Body of pancreas (tissue), 4 donors: ENCODE data around the gene ZDHHC24.

Experiments used
- CTCF ChIP-seq, 7 experiments: fragments of 450-650 bp in 4 of 7; fragments of 200-600 bp in 3 of 7; sonication (generic) in 3 of 7; IDR thresholded peaks; one replicate each; pipeline ENCODE4 v1.5.1; 2016 to 2019; ENCODE audit warnings: antibody characterized with exemption in 7 of 7
- POLR2A ChIP-seq, 3 donors: fragments of 450-650 bp; IDR thresholded peaks; one replicate each; pipeline ENCODE4 v1.6.1; 2016; ENCODE audit warnings: antibody characterized with exemption in 3 of 3, mild to moderate bottlenecking in 2 of 3

GRCh38 chr11:66477263-66478201 lies 68.3 kb downstream of the ZDHHC24 start:
- TF ChIP-seq CTCF (IDR thresholded peaks at IDR 0.05) (no peak), POLR2A (IDR thresholded peaks at IDR 0.05) (no peak)
